ENCODE measurements around the gene LRP5. TPM values are rescaled to one million over a fixed set of nuclear protein-coding genes. Genes with fewer than 3 reads are reported as not detected.
A peak's percentile ranks its signal among the peaks of the same experiment; 100 is the strongest.

Gene LRP5
- total RNA-seq, 1 donor from 2014 or later: 101 TPM

DNA sequence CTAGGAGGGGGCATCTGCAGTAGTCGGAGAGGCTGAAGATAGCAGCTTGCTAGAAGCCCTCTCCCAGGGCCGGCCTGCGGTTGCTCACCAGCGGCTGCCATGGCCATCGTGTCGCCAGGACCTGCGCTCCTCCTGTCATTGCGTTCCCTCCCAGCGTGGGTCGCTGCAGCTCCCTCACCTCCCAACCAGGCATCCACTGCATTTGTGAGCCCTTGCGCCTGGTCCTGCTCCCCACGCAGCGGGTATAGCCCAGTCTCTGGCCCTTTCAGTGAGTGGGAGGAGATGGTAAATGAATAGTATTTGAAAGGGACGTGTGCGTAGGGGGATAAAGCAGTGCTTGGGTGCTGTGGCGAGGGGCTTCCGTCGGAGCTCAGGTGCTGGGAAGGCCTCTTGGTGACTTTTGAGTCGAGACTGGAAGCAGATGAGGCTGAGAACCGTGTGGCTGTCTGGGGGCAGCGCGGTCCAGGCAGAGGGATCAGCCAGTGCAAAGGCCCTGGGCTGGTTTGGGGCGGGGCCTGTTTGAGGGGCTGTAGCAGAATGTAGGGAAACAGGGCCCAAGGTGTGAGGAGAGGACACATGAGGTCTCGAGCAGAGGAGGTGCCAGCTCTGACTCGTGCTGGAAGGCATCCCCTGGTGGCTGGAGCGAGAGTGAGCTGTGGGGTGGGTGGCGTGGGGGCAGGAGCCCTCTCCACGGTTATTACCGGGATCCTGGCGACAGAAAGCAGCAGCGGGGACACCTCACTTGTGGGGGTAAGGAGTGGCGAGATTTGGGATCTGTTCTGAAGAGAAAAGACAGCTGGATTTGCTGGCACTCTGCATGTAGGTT, 39.3 kb downstream of the LRP5 start:
- Histone ChIP-seq H3K4me1 (peaks cover 47% of the 10 kb centered on the region), H3K36me3 (no peaks in the 10 kb centered on the region), H3K27ac (no peak overlapping the region), H3K27me3 (no peaks in the 10 kb centered on the region), H3K4me3 (no peak overlapping the region), H3K9me3 (no peaks in the 10 kb centered on the region)
- DNase-seq (peak; percentile 61), ATAC-seq (no peak)
- TF ChIP-seq, protein P1, sequence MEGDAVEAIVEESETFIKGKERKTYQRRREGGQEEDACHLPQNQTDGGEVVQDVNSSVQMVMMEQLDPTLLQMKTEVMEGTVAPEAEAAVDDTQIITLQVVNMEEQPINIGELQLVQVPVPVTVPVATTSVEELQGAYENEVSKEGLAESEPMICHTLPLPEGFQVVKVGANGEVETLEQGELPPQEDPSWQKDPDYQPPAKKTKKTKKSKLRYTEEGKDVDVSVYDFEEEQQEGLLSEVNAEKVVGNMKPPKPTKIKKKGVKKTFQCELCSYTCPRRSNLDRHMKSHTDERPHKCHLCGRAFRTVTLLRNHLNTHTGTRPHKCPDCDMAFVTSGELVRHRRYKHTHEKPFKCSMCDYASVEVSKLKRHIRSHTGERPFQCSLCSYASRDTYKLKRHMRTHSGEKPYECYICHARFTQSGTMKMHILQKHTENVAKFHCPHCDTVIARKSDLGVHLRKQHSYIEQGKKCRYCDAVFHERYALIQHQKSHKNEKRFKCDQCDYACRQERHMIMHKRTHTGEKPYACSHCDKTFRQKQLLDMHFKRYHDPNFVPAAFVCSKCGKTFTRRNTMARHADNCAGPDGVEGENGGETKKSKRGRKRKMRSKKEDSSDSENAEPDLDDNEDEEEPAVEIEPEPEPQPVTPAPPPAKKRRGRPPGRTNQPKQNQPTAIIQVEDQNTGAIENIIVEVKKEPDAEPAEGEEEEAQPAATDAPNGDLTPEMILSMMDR (IDR thresholded peaks at IDR 0.05): no peak
- intact Hi-C loops (cut with DNase I): no loop called here

- peaks cover under 1% of the 10 kb centered on the region for H3K36me3 ChIP-seq
- H3K4me1 ChIP-seq: peaks cover 38% of the 10 kb centered on the region
- H3K27ac ChIP-seq: peak overlapping the region; percentile 80
- TF ChIP-seq, protein P1 (IDR thresholded peaks at IDR 0.05): no peak
- intact Hi-C loops (cut with DNase I): no loop called here
- ATAC-seq (no peak), DNase-seq (no peak)
- no peaks in the 10 kb centered on the region for H3K27me3 ChIP-seq
- H3K9me3 ChIP-seq: no peaks in the 10 kb centered on the region
- H3K4me3 ChIP-seq: no peak overlapping the region
These were observed 40.2 kb downstream of the LRP5 start for GRCh38 chr11:68352591-68352990.

DNA sequence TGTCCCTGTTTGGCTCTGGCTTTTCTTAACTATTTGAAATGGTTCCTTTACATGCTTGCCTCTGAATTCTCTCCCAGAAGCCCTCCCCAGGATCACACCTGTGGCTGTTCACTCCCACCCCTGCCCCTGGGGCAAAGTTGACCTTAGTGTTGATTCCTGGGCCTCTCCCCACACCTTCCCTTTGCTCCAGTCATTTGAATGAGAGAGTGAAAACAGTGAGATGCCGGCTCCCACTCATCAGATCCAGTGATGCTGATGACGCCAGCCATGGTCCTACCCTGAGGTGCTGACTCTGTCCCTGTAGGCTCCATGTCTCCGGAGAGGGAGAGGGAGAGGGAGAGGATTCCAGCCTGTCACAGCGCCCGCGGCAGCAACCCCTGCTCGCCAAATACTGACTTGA, 40.7 kb downstream of the LRP5 start:
- H3K27ac ChIP-seq: peak overlapping the region; percentile 80
- TF ChIP-seq, protein P1 (IDR thresholded peaks at IDR 0.05): no peak
- DNase-seq: no peak

GRCh38 chr11:68353669-68354068, 41.3 kb downstream of the LRP5 start:
- peak overlapping the region; percentile 80 for H3K27ac ChIP-seq

More for the DNA sequence above, 40.7 kb downstream of the LRP5 start:
- intact Hi-C loops (cut with DNase I): no loop called here
- peaks cover 6% of the 10 kb centered on the region for H3K36me3 ChIP-seq
- no peak for ATAC-seq
- H3K4me3 ChIP-seq: no peak overlapping the region
- no peaks in the 10 kb centered on the region for H3K27me3 ChIP-seq
- no peaks in the 10 kb centered on the region for H3K9me3 ChIP-seq
- H3K4me1 ChIP-seq: peaks cover 34% of the 10 kb centered on the region

DNA sequence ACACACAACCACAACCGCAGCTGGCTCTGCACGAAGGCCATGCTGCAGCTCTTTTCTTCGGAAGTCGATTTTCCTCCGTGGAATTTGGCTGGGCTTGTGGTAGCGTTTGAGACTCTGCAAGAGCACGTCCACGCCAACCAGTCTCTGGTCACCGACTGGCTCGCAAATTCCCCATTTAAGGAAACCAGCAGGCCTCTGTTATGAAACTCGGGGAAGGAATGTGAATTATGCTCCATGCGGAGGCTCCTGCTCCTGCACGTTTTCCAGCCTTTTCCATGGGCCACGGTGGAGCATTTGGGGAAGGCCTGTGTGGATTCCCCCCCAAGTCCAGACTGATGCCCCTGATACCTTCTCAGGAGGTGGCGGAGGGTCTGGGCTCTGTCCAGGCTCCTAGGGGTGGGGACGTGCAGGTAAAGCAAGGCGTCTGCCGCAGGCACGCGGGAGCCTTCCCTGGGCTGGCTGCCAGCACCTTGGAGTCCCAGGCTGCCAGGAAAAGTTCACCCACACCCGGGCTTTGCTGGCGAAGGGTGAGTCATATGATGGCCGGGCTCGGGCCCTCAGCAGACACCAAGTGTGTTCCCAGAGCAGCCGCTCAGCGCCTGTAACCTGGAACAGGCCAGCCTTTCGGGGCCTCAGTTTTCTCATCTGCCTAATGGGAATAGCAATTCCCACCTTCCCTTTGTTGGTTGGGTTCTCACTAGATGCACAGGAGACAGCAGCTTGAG, 41.9 kb downstream of the LRP5 start:
- peak; percentile 95 for DNase-seq
- peak; percentile 84 for ATAC-seq
- Histone ChIP-seq H3K27ac (peak overlapping the region; percentile 80), H3K27me3 (no peaks in the 10 kb centered on the region), H3K4me1 (peaks cover 29% of the 10 kb centered on the region), H3K36me3 (peaks cover 9% of the 10 kb centered on the region), H3K9me3 (no peaks in the 10 kb centered on the region), H3K4me3 (no peak overlapping the region)
- TF ChIP-seq, protein P1 (IDR thresholded peaks at IDR 0.05): no peak
- intact Hi-C loops (cut with DNase I): no loop called here

More at GRCh38 chr11:68353669-68354068, 41.3 kb downstream of the LRP5 start:
- ATAC-seq: no peak
- Histone ChIP-seq H3K4me3 (no peak overlapping the region), H3K36me3 (peaks cover 9% of the 10 kb centered on the region), H3K4me1 (peaks cover 34% of the 10 kb centered on the region), H3K27me3 (no peaks in the 10 kb centered on the region), H3K9me3 (no peaks in the 10 kb centered on the region)
- TF ChIP-seq, protein P1 (IDR thresholded peaks at IDR 0.05): no peak
- intact Hi-C loops (cut with DNase I): no loop called here
- peak; percentile 60 for DNase-seq
